GM06990 (cell line): ENCODE results near the gene GABRG3.

Experiments
- DNase-seq: peaks from one replicate; pipeline ENCODE4 v3.0.0-alpha.2; 2011; ENCODE audit not compliant: insufficient read length; ENCODE audit errors: extremely low read depth
- H3K27me3 ChIP-seq: replicated peaks from 2 replicates; pipeline ENCODE4 v1.6.0; 2011; ENCODE audit warnings: low read length; ENCODE audit not compliant: control insufficient read depth, insufficient read depth
- H3K36me3 ChIP-seq: 2 replicates; pipeline ENCODE4 v1.5.1; 2011; ENCODE audit warnings: low read length; ENCODE audit not compliant: control insufficient read depth, insufficient read depth
- H3K4me3 ChIP-seq: replicated peaks from 2 replicates; pipeline ENCODE4 v1.5.1; 2011; ENCODE audit warnings: low read depth, mild to moderate bottlenecking, control low read depth, low read length
- CTCF ChIP-seq: IDR thresholded peaks from 2 replicates; pipeline ENCODE4 v1.5.1; 2011; ENCODE audit warnings: low read length, control low read depth, mild to moderate bottlenecking, inconsistent platforms; ENCODE audit not compliant: insufficient read depth, poor library complexity, severe bottlenecking

Gene GABRG3

DNA sequence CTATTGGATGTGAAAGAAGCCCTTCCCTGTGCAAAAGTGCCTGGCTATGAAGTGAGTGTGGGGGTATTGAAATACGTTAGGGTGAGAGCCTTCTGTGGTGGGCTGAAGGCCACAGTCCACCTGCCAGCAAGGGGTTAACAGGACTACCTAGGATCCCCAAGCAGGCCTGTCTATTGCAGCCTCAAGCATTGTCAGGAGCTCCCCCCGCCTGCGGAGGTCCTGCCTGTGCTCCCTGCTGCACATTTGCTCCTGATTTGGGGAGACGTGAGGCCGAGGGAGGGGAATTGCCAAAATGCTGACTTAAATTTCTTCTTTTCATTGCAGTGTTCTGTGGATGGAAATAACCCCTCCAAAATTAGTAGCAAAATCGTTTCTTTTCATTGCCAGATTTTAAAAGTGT, 56.2 kb downstream of the GABRG3 start:
- Histone ChIP-seq H3K27me3 (no peaks in the 10 kb centered on the region), H3K4me3 (no peak overlapping the region), H3K36me3 (no peaks in the 10 kb centered on the region)
- no peak for TF ChIP-seq CTCF
- no peak for DNase-seq

DNA sequence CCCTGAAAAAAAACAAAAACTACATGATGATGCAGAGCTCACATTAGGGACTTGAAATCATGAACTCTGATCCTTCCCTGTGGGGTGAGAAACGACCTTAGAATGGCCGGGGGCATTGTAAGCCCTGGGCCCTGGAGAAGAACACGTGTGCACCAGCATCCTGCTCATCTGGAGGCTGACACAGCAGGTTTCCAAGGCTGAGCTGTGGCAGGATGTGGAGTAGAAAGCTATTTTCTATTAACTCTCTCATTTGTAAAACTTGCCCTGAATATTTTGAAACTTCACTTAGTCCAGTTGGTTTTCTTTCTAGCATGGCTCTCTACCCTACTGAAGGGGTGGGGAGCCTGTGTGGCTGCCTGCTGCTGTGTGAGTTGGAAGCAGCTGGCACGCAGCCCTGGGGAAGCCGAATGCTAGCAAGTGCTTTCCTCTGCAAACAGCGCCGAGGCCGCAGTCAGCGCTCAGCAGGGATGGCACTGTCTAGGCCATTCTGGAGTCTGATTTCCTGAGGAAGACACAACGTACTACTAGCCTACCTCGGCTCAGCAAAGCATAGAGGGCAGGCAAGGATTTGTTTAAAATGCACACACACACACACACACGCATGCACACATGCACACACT, 58.0 kb downstream of the GABRG3 start:
- no peak for TF ChIP-seq CTCF
- no peaks in the 10 kb centered on the region for H3K27me3 ChIP-seq
- no peaks in the 10 kb centered on the region for H3K36me3 ChIP-seq
- H3K4me3 ChIP-seq = no peak overlapping the region
- DNase-seq = no peak

- Histone ChIP-seq H3K27me3 (no peaks in the 10 kb centered on the region), H3K4me3 (no peak overlapping the region), H3K36me3 (no peaks in the 10 kb centered on the region)
- no peak for DNase-seq
- no peak for TF ChIP-seq CTCF
Measured at GRCh38 chr15:27036210-27036609, 65.2 kb downstream of the GABRG3 start.

- no peak overlapping the region for H3K4me3 ChIP-seq
- TF ChIP-seq CTCF = no peak
- H3K36me3 ChIP-seq = no peaks in the 10 kb centered on the region
- no peaks in the 10 kb centered on the region for H3K27me3 ChIP-seq
- DNase-seq = no peak
Measured at GRCh38 chr15:27037501-27037900, 66.5 kb downstream of the GABRG3 start.

- no peaks in the 10 kb centered on the region for H3K27me3 ChIP-seq
- TF ChIP-seq CTCF = no peak
Measured at GRCh38 chr15:27039152-27039551, 68.2 kb downstream of the GABRG3 start.

DNA sequence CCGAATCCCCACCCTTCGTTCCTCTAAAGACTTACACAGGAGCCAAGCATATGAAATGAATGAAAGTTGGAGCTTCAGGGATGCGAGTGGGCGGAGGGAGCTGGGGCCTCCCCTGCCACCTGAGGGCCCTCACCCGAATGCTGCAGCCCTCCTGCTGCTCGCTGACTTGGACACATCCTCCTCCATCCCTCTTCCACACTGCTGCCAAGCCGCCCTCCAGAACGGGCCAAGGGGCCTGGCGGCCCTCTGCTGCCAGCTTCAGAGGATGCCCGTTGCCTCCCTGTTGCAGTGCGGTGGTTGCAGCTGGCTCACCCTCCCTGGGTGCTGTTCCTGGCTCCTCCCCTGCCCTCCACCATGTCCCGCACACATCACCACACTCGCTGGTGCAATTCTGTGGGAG, 71.2 kb downstream of the GABRG3 start:
- DNase-seq = no peak
- TF ChIP-seq CTCF = no peak
- H3K36me3 ChIP-seq = no peaks in the 10 kb centered on the region
- no peaks in the 10 kb centered on the region for H3K27me3 ChIP-seq
- no peak overlapping the region for H3K4me3 ChIP-seq

More at GRCh38 chr15:27039152-27039551, 68.2 kb downstream of the GABRG3 start:
- H3K4me3 ChIP-seq = no peak overlapping the region
- DNase-seq = no peak
- no peaks in the 10 kb centered on the region for H3K36me3 ChIP-seq
